ENCODE results near the gene DNAH3. TPM values are rescaled to one million over a fixed set of nuclear protein-coding genes. Genes with fewer than 3 reads are reported as not detected.
A peak's percentile ranks its signal among the peaks of the same experiment; 100 is the strongest.
"Not testable (repeated sequence)": the region's sequence is repeated elsewhere in the genome, so short reads cannot be mapped to it uniquely, and the experiment has no call there.

Gene DNAH3
- total RNA-seq, 1 donor from 2014 or later: not detected

- DNase-seq (ENCODE audit: low read depth): no peak
- H3K4me3 ChIP-seq (ENCODE audit: low read depth, low read length): peak overlapping the region; percentile 78
- TF ChIP-seq, protein P1, sequence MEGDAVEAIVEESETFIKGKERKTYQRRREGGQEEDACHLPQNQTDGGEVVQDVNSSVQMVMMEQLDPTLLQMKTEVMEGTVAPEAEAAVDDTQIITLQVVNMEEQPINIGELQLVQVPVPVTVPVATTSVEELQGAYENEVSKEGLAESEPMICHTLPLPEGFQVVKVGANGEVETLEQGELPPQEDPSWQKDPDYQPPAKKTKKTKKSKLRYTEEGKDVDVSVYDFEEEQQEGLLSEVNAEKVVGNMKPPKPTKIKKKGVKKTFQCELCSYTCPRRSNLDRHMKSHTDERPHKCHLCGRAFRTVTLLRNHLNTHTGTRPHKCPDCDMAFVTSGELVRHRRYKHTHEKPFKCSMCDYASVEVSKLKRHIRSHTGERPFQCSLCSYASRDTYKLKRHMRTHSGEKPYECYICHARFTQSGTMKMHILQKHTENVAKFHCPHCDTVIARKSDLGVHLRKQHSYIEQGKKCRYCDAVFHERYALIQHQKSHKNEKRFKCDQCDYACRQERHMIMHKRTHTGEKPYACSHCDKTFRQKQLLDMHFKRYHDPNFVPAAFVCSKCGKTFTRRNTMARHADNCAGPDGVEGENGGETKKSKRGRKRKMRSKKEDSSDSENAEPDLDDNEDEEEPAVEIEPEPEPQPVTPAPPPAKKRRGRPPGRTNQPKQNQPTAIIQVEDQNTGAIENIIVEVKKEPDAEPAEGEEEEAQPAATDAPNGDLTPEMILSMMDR (conservative IDR thresholded peaks at IDR 0.05; ENCODE audit: low read depth, low read length): no peak
These were observed 8.8 kb upstream of the DNAH3 start for GRCh38 chr16:21159281-21159951.

DNA sequence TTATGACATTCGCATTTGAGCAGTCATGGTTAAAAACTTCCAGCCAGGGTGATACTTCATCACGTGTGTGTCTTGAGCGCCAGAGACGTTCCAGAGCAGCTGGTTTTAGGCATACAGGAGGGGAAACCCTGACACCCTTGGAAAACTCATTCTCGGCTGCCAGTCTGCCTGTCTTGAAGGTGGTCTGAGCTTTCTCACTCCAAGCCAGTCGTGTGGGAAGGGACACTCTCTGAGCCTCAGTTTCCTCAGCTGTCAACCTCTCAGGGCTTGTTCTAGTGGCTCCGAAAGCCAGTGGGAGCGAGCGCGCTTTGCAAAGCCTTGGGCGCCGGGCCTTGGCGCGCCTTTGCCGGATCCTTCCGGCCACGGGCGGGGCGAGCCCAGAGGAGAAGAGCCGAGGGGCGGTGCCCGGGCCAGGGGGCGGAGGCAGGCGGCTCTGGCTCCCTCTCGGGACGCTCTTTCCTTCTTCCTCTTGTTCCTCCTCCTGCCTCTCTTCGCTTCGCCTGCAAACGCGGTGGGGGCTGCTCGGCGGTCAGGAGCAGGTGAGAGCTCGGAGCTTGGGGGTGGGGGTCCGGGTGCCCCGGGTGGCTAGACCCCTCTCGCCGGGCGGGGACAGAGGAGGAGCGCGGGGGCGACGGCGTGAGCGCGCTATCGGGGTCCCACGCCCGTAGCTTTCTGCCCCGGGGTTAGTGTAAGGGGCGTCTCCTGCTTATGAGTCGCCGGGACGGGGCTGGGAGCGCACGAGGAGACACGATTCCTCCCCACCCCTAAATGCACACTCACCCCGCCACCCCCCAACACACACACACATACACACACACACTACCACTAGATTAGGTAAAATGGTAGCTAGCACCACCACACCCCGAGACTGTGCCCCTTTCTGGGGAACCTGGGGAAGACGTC is 7.8 kb upstream of the DNAH3 start, which contains the start of gene LDAF1:
LDAF1 (plus strand) TSS at position 467 of the 903 bp plus-strand sequence. CDS start 2,509 bp downstream, outside the sequence.
- no peak for DNase-seq (ENCODE audit: low read depth)
- TF ChIP-seq, protein P1 (conservative IDR thresholded peaks at IDR 0.05; ENCODE audit: low read depth, low read length): no peak
- peak within 1 kb of the TSS; percentile 78 for H3K4me3 ChIP-seq (ENCODE audit: low read depth, low read length)

DNA sequence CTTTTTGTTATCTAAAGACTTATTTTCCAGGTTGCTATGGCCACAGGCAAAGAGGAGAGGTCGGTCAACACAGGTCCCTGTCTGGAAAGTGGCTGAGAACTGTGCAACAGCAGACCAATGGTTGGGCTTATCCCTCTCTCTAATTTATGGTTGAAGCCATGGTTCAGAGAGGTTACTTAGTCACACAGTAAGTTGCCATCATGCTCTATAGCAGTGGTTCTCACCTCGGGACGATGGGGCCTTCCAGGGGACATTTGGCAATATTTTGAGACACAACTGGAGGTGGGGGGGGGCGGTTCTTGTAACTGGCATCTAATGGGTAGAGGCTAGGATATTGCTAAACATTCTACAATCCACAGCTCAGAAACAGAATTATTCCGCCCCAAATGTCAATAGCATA is 7.0 kb upstream of the DNAH3 start:
- H3K4me3 ChIP-seq (ENCODE audit: low read depth, low read length): no peak overlapping the region
- DNase-seq (ENCODE audit: low read depth): no peak
- TF ChIP-seq, protein P1 (conservative IDR thresholded peaks at IDR 0.05; ENCODE audit: low read depth, low read length): no peak

- TF ChIP-seq, protein P1 (conservative IDR thresholded peaks at IDR 0.05; ENCODE audit: low read depth, low read length): peak; percentile 75
- no peak for DNase-seq (ENCODE audit: low read depth)
- no peak overlapping the region for H3K4me3 ChIP-seq (ENCODE audit: low read depth, low read length)
These were observed 6.3 kb upstream of the DNAH3 start for GRCh38 chr16:21156767-21157467.

DNA sequence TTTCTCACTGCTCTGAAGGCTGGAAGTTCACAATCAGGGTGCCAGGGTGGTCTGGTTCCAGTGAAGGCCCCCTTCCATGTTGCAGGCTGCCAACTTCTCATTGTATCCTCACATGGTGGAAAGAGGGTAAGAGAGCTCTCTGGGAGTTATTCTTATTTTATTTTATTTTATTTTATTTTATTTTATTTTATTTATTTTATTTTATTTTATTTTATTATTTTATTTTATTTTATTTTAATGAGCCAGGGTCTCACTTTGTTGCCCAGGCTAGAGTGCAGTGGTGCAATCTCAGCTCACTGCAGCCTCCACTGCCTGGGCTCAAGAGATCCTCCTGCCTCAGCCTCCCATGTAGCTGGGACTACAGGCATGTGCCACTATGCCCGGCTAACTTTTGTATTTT is 5.4 kb upstream of the DNAH3 start:
- DNase-seq (ENCODE audit: low read depth); H3K4me3 ChIP-seq (ENCODE audit: low read depth, low read length): not testable (repeated sequence)

DNA sequence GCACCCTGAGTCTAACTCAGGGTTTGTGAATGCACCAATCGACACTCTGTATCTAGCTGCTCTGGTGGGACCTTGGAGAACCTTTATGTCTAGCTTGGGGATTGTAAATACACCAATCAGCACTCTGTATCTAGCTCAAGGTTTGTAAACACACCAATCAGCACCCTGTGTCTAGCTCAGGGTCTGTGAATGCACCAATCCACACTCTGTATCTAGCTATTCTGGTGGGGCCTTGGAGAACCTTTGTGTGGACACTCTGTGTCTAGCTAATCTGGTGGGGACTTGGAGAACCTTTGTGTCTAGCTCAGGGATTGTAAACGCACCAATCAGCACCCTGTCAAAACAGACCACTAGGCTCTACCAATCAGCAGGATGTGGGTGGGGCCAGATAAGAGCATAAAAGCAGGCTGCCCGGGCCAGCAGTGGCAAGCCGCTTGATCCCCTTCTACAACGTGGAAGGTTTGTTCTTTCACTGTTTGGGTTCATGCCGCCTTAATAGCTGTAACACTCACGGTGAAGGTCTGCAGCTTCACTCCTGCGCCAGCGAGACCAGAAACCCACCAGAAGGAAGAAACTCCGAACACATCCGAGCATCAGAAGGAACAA is 2.6 kb upstream of the DNAH3 start:
- not testable (repeated sequence) for H3K4me3 ChIP-seq (ENCODE audit: low read depth, low read length)

DNA sequence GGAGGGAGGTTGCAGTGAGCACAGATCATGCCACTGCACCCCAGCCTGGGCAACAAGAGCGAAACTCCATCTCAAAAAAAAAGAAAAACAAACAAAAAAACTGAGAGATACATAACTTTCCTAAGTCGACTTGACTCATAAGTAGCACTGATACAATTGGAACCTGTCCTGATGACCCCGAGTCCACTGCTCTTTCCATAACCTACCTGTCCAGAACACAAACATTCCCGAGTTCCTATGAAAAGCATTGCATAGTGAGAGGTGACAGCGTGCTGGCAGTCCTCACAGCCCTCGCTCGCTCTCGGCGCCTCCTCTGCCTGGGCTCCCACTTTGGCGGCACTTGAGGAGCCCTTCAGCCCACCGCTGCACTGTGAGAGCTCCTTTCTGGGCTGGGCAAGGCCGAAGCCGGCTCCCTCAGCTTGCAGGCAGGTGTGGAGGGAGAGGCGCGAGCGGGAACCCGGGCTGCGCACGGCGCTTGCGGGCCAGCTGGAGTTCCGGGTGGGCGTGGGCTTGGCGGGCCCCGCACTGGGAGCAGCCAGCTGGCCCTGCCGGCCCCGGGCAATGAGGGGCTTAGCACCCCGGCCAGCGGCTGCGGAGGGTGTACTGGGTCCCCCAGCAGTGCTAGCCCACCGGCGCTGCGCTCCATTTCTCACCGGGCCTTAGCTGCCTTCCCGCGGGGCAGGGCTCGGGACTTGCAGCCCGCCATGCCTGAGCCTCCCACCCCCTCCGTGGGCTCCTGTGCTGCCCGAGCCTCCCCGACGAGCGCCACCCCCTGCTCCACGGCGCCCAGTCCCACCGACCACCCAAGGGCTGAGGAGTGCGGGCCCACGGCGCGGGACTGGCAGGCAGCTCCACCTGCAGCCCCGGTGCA is 1.7 kb upstream of the DNAH3 start:
- H3K4me3 ChIP-seq (ENCODE audit: low read depth, low read length); DNase-seq (ENCODE audit: low read depth): not testable (repeated sequence)

More for the DNA sequence above, 2.6 kb upstream of the DNAH3 start:
- not testable (repeated sequence) for DNase-seq (ENCODE audit: low read depth)
